Hematopoietic multipotent progenitor cell treated with erythropoietin and hydrocortisone succinate and interleukin-3 and kit ligand, for 4 days (in vitro differentiated cells): ENCODE measurements around the gene YIPF1.
"Not testable (repeated sequence)": the region's sequence is repeated elsewhere in the genome, so short reads cannot be mapped to it uniquely, and the experiment has no call there.

Experiments
- DNase-seq: peaks from one replicate; pipeline ENCODE4 v3.0.0-alpha.2; 2015

Gene YIPF1

GRCh38 chr1:53837924-53838653, 51.5 kb downstream of the YIPF1 start, which contains the start of gene NDC1:
Gene NDC1, minus strand, starts transcription at chr1:53838296. Its CDS starts 35 bp downstream, at chr1:53838261.
- DNase-seq = peak; percentile 99

GRCh38 chr1:53837646-53837923, 52.0 kb downstream of the YIPF1 start:
- no peak for DNase-seq

GRCh38 chr1:53835491-53835890, 54.1 kb downstream of the YIPF1 start:
- DNase-seq = no peak

- DNase-seq = no peak
Measured at GRCh38 chr1:53834776-53835175, 54.8 kb downstream of the YIPF1 start.

GRCh38 chr1:53833393-53833792, 56.2 kb downstream of the YIPF1 start:
- DNase-seq = no peak

GRCh38 chr1:53826367-53826766, 63.2 kb downstream of the YIPF1 start:
- DNase-seq = peak; percentile 24

GRCh38 chr1:53825306-53825705, 64.3 kb downstream of the YIPF1 start:
- no peak for DNase-seq

- DNase-seq = peak; percentile 37
Measured at GRCh38 chr1:53822931-53823330, 66.7 kb downstream of the YIPF1 start.

GRCh38 chr1:53821380-53821779, 68.2 kb downstream of the YIPF1 start:
- DNase-seq = no peak

GRCh38 chr1:53819387-53819786, 70.2 kb downstream of the YIPF1 start:
- peak; percentile 13 for DNase-seq

- DNase-seq = not testable (repeated sequence)
Measured at GRCh38 chr1:53816584-53816983, 73.0 kb downstream of the YIPF1 start.

- not testable (repeated sequence) for DNase-seq
Measured at GRCh38 chr1:53815484-53815883, 74.1 kb downstream of the YIPF1 start.

- peak; percentile 51 for DNase-seq
Measured at GRCh38 chr1:53811414-53811851, 78.2 kb downstream of the YIPF1 start.

GRCh38 chr1:53810497-53810896, 79.1 kb downstream of the YIPF1 start:
- no peak for DNase-seq

- no peak for DNase-seq
Measured at GRCh38 chr1:53810007-53810406, 79.6 kb downstream of the YIPF1 start.

- no peak for DNase-seq
Measured at GRCh38 chr1:53807916-53808315, 81.7 kb downstream of the YIPF1 start.

GRCh38 chr1:53804791-53805505, 84.6 kb downstream of the YIPF1 start:
- no peak for DNase-seq

GRCh38 chr1:53804181-53804580, 85.4 kb downstream of the YIPF1 start:
- no peak for DNase-seq
